Measurements from ENCODE around the gene MRC2.
"Not testable (repeated sequence)": the region's sequence is repeated elsewhere in the genome, so short reads cannot be mapped to it uniquely, and the experiment has no call there.

- not testable (repeated sequence) for TF ChIP-seq POLR2A, POLR2AphosphoS5 (IDR thresholded peaks at IDR 0.05; ENCODE audit: low read depth, low read length)
Observed at GRCh38 chr17:62691589-62691915, 64.1 kb downstream of the MRC2 start.
